ENCODE measurements around the gene BIRC7. TPM values are rescaled to one million over a fixed set of nuclear protein-coding genes. Genes with fewer than 3 reads are reported as not detected.

Gene BIRC7
- total RNA-seq, 2 donors from 2014 or later = not detected

GRCh38 chr20:63238514-63239125, 2.9 kb downstream of the BIRC7 start:
- no peak overlapping the region for H3K4me3 ChIP-seq
- no peaks in the 10 kb centered on the region for H3K4me1 ChIP-seq
- no peaks in the 10 kb centered on the region for H3K36me3 ChIP-seq
- intact Hi-C loops (cut with DNase I) = no loop called here
- no peak overlapping the region for H3K9ac ChIP-seq (ENCODE audit: low read depth in 2 of 2, low read length in 2 of 2)
- H3K27me3 ChIP-seq = no peaks in the 10 kb centered on the region
- no peak for DNase-seq
- H3K9me3 ChIP-seq = no peaks in the 10 kb centered on the region
- TF ChIP-seq, protein P1, sequence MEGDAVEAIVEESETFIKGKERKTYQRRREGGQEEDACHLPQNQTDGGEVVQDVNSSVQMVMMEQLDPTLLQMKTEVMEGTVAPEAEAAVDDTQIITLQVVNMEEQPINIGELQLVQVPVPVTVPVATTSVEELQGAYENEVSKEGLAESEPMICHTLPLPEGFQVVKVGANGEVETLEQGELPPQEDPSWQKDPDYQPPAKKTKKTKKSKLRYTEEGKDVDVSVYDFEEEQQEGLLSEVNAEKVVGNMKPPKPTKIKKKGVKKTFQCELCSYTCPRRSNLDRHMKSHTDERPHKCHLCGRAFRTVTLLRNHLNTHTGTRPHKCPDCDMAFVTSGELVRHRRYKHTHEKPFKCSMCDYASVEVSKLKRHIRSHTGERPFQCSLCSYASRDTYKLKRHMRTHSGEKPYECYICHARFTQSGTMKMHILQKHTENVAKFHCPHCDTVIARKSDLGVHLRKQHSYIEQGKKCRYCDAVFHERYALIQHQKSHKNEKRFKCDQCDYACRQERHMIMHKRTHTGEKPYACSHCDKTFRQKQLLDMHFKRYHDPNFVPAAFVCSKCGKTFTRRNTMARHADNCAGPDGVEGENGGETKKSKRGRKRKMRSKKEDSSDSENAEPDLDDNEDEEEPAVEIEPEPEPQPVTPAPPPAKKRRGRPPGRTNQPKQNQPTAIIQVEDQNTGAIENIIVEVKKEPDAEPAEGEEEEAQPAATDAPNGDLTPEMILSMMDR (IDR thresholded peaks at IDR 0.05) = no peak
- no peak overlapping the region for H3K27ac ChIP-seq

- no peaks in the 10 kb centered on the region for H3K4me1 ChIP-seq
- H3K27ac ChIP-seq = no peak overlapping the region
- intact Hi-C loops (cut with DNase I) = no loop called here
- DNase-seq = no peak
- H3K9ac ChIP-seq (ENCODE audit: low read depth in 2 of 2, low read length in 2 of 2) = no peak overlapping the region
- no peaks in the 10 kb centered on the region for H3K9me3 ChIP-seq
- H3K36me3 ChIP-seq = no peaks in the 10 kb centered on the region
- H3K4me3 ChIP-seq = no peak overlapping the region
- no peaks in the 10 kb centered on the region for H3K27me3 ChIP-seq
- TF ChIP-seq, protein P1 (IDR thresholded peaks at IDR 0.05) = no peak
Observed at GRCh38 chr20:63239431-63239830, 3.7 kb downstream of the BIRC7 start.

DNA sequence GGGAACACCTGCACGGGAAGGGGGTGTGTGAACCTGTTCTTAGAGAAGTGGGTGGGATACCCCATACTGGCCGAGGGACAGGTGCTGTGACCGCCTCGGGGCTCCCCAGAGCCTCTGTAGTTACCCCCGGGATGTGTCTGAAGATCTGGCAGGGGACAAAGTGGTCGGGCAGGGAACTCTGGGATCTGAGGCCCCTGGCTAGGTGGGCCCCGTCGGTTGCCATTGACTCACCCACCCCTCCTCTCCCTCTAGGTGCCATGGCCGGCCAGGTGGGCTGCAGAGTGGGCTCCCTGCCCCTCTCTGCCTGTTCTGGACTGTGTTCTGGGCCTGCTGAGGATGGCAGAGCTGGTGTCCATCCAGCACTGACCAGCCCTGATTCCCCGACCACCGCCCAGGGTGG, 4.3 kb downstream of the BIRC7 start:
- no peak for DNase-seq
- Histone ChIP-seq H3K4me1 (no peaks in the 10 kb centered on the region), H3K27ac (no peak overlapping the region), H3K9me3 (no peaks in the 10 kb centered on the region), H3K4me3 (no peak overlapping the region), H3K27me3 (no peaks in the 10 kb centered on the region), H3K9ac (ENCODE audit: low read depth in 2 of 2, low read length in 2 of 2) (no peak overlapping the region), H3K36me3 (no peaks in the 10 kb centered on the region)
- TF ChIP-seq, protein P1 (IDR thresholded peaks at IDR 0.05) = no peak
- intact Hi-C loops (cut with DNase I) = no loop called here

DNA sequence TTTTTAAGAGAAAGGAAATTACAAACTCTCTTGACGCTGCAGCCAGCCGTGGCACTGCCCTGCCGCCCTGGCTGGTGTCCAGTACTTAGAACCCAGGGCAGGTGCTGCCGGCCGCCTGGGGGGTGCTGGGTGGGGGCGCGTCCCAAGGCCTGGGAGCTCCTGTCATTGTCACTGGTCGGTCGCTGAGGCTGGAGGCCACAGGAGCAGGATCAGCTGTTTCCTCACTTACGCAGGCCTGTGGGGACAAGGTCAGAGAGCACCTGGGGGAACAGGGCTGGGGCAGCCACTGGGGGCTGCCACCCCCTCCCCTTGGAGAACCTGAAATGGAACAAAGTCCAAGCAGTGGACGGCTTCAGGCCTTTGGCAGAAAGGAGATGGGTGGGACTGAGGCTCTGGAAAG, 5.6 kb downstream of the BIRC7 start:
- H3K36me3 ChIP-seq = no peaks in the 10 kb centered on the region
- intact Hi-C loops (cut with DNase I) = no loop called here
- TF ChIP-seq, protein P1 (IDR thresholded peaks at IDR 0.05) = no peak
- H3K4me1 ChIP-seq = no peaks in the 10 kb centered on the region
- no peak overlapping the region for H3K9ac ChIP-seq (ENCODE audit: low read depth in 2 of 2, low read length in 2 of 2)
- H3K4me3 ChIP-seq = no peak overlapping the region
- no peak for DNase-seq
- H3K9me3 ChIP-seq = no peaks in the 10 kb centered on the region
- peaks cover under 1% of the 10 kb centered on the region for H3K27me3 ChIP-seq
- no peak overlapping the region for H3K27ac ChIP-seq

DNA sequence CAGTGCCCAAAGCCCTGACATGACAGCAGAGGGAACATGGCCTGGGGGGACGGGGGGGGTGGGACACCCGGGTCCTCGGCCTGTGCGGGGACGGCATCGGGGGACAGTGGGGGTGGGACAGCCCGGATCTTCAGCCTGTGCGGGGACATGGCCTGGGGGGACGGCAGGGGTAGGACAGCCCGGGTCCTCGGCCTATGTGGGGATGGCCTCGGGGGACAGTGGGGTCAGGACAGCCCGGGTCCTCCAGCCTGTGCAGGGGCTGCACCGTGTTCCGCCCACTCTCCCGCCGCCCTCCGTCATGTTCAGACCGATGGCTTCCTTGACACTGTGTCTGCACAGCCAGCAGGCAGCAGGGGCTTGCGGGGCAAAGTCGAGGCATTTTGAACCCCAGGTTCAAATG, 7.0 kb downstream of the BIRC7 start:
- Histone ChIP-seq H3K27me3 (peaks cover 7% of the 10 kb centered on the region), H3K4me1 (no peaks in the 10 kb centered on the region), H3K9ac (ENCODE audit: low read depth in 2 of 2, low read length in 2 of 2) (no peak overlapping the region), H3K9me3 (no peaks in the 10 kb centered on the region), H3K36me3 (no peaks in the 10 kb centered on the region), H3K27ac (no peak overlapping the region), H3K4me3 (no peak overlapping the region)
- DNase-seq = no peak
- TF ChIP-seq, protein P1 (IDR thresholded peaks at IDR 0.05) = no peak
- intact Hi-C loops (cut with DNase I) = no loop called here

All from colonic mucosa (tissue), 4 donors.